GM10266 (cell line): ENCODE data around the gene MAT2B.

ENCODE experiments used
- DNase-seq: peaks from one replicate; pipeline ENCODE4 v3.0.0; 2012; ENCODE audit errors: extremely low spot score
- TF ChIP-seq, protein P1 (sequence below): IDR thresholded peaks from 2 replicates; pipeline ENCODE4 v1.5.1; 2012; ENCODE audit warnings: mild to moderate bottlenecking, low read depth; ENCODE audit not compliant: control insufficient read depth, insufficient read depth; ENCODE audit errors: missing control alignments

MAT2B gene

DNA sequence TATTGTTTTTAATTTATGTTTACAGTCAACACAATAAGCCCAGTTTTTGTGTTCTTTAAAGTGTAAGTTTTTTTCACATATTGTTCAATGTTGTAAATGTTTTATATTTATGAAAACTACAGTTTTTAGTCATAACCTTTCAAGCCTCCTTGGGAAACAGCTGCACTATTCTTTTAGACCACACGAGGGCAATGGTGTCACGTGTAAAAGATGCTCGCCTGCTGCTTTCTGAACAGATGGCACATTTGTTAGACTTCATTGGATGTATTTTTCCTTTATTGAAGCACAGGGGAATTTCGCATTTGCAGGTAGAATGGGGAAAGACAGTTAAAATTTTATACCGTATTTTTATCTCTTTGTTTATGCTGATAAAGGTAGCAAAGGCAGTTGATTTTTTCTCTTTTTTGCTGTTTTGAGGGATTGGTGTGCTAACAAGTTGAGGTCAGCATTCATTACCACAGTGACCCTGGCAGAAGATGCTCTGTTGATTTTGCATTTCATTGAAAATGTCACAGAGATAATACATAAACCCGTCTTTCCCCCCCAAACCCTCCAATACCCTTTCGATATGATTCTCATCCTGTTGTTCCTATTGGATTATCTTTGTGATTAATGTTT is 59.0 kb downstream of the MAT2B start:
- peak; percentile 50 for DNase-seq
- TF ChIP-seq, protein P1, sequence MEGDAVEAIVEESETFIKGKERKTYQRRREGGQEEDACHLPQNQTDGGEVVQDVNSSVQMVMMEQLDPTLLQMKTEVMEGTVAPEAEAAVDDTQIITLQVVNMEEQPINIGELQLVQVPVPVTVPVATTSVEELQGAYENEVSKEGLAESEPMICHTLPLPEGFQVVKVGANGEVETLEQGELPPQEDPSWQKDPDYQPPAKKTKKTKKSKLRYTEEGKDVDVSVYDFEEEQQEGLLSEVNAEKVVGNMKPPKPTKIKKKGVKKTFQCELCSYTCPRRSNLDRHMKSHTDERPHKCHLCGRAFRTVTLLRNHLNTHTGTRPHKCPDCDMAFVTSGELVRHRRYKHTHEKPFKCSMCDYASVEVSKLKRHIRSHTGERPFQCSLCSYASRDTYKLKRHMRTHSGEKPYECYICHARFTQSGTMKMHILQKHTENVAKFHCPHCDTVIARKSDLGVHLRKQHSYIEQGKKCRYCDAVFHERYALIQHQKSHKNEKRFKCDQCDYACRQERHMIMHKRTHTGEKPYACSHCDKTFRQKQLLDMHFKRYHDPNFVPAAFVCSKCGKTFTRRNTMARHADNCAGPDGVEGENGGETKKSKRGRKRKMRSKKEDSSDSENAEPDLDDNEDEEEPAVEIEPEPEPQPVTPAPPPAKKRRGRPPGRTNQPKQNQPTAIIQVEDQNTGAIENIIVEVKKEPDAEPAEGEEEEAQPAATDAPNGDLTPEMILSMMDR, result peak; percentile 79

DNA sequence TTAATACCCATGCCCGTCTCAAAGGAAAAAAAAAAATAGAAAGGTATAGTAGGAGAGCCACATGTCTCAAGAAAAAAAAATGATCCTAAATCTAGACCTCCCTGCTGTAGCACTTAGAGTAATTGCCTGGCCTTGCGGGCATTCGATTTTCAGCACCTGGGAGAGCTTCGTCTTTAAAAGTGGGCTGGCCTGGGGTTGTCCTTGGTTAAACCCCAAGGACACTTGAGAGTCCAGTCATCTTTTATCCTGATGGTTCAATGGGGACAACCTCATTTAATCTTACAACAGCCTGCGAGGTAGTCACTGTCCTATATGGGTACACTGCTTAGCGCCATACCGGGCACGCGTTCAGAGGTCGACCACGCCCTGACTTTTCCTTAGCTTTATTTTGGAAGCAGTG is 60.1 kb downstream of the MAT2B start:
- no peak for DNase-seq
- TF ChIP-seq, protein P1, result no peak

DNA sequence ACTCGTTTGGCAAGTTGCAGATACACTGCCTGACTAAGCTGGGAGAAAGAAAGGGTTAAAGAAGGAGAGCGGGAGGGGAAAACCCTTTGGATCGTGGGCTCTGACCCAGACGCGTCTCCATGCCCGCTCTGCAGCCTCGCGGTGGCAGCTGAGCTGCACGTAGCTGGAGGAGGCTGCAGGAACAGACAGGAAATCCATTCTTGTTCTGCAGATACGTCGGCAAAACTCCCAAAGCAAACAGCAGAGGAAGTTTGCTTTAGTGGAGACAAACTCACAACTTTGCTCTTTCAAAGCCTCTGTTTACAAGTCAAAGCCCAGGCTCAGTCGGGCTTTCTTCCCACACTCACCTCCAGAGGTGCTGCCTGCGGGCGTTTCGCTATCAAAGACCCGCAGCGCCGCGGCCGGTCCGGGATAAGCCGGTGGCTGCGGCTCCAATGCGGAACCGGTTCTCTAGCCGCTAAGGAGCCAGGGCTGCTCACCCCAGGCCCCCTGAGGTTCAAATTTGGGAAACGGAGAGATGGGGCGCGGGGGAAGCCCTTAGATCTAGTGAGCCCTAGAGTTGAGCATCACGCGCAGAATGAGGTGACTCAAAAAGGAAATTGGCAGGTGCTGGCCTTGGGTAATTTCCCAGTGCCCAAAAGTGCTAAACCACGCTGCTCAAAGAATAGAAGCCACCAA is 60.7 kb downstream of the MAT2B start:
- TF ChIP-seq, protein P1, result no peak
- DNase-seq, result no peak

- TF ChIP-seq, protein P1, result no peak
- DNase-seq, result no peak
These were observed 61.3 kb downstream of the MAT2B start for GRCh38 chr5:163566678-163567077.

- DNase-seq, result no peak
- TF ChIP-seq, protein P1, result no peak
These were observed 62.4 kb downstream of the MAT2B start for GRCh38 chr5:163567811-163568210.
